Naive thymus-derived CD4-positive, alpha-beta T cell (primary cell): ENCODE measurements around the gene MAGEB17. TPM values are rescaled to one million over a fixed set of nuclear protein-coding genes. Genes with fewer than 3 reads are reported as not detected.
"Not testable (repeated sequence)": the region's sequence is repeated elsewhere in the genome, so short reads cannot be mapped to it uniquely, and the experiment has no call there.

ENCODE experiments used
- ATAC-seq: fragments of 150-1000 bp; cut with Tn5 transposase; 2 replicates; pipeline ENCODE4 v1.10.0; 2021; ENCODE audit warnings: mild to moderate bottlenecking, moderate library complexity
- CTCF ChIA-PET: fragments of 350-600 bp; sonication (Branson Sonifier 250); formaldehyde crosslinking; loops from one replicate; lab custom pipeline; 2021; ENCODE audit warnings: antibody characterized with exemption; lab: Charles Lee
- POLR2A ChIA-PET: fragments of 350-600 bp; sonication (Branson Sonifier 250); formaldehyde crosslinking; loops from one replicate; lab custom pipeline; 2021; ENCODE audit warnings: antibody characterized with exemption, inconsistent platforms; lab: Charles Lee
- DNase-seq, 9 donors: peaks; one replicate each; pipeline versions ENCODE4 v3.0.0 to v3.0.0-alpha.2; 2020 to 2022; ENCODE audit warnings: mixed read lengths in 1 of 9
- H3K27ac ChIP-seq: one replicate; pipeline ENCODE4 v1.7.0; 2013; ENCODE audit warnings: mild to moderate bottlenecking, low read depth, low read length, moderate library complexity
- H3K27me3 ChIP-seq, 2 donors: one replicate each; pipeline ENCODE4 v1.7.0; 2013; ENCODE audit warnings: low read length in 2 of 2, mild to moderate bottlenecking in 2 of 2, moderate library complexity in 2 of 2; ENCODE audit not compliant: control insufficient read depth in 2 of 2, insufficient read depth in 2 of 2
- H3K36me3 ChIP-seq, 3 experiments: 1 replicate in 2 of 3; 2 replicates in 1 of 3; pipeline ENCODE4 v1.7.0; 2013; ENCODE audit warnings: low read length in 3 of 3, mild to moderate bottlenecking in 3 of 3, moderate library complexity in 1 of 3; ENCODE audit not compliant: insufficient read depth in 3 of 3, control insufficient read depth in 2 of 3
- H3K4me1 ChIP-seq, 2 donors: one replicate each; pipeline ENCODE4 v1.7.0; 2013; ENCODE audit warnings: low read length in 2 of 2, mild to moderate bottlenecking in 2 of 2, moderate library complexity in 1 of 2; ENCODE audit not compliant: control insufficient read depth in 2 of 2, insufficient read depth in 2 of 2
- H3K4me3 ChIP-seq: 2 replicates; pipeline ENCODE4 v1.7.0; 2013; ENCODE audit warnings: mild to moderate bottlenecking, low read length
- H3K9me3 ChIP-seq, 3 experiments: 1 replicate in 2 of 3; 2 replicates in 1 of 3; pipeline ENCODE4 v1.7.0; 2013; ENCODE audit warnings: low read length in 3 of 3; ENCODE audit not compliant: control insufficient read depth in 2 of 3
- H3K27ac Mint-ChIP-seq, 9 donors: one replicate each; pipeline ENCODE4 v1.8.0; 2020 to 2022; ENCODE audit warnings: mixed read lengths in 9 of 9, mild to moderate bottlenecking in 8 of 9, moderate library complexity in 5 of 9, inconsistent platforms in 2 of 9
- H3K27me3 Mint-ChIP-seq, 5 donors: one replicate each; pipeline ENCODE4 v1.8.0; 2021 to 2022; ENCODE audit warnings: mixed read lengths in 5 of 5, mild to moderate bottlenecking in 1 of 5
- H3K36me3 Mint-ChIP-seq, 5 donors: one replicate each; pipeline ENCODE4 v1.8.0; 2020 to 2022; ENCODE audit warnings: mixed read lengths in 5 of 5, mild to moderate bottlenecking in 3 of 5, inconsistent platforms in 1 of 5
- H3K4me1 Mint-ChIP-seq, 7 donors: one replicate each; pipeline ENCODE4 v1.8.0; 2020 to 2022; ENCODE audit warnings: mixed read lengths in 7 of 7, mild to moderate bottlenecking in 3 of 7, inconsistent platforms in 1 of 7
- H3K4me3 Mint-ChIP-seq, 10 donors: one replicate each; pipeline ENCODE4 v1.8.0; 2020 to 2022; ENCODE audit warnings: mild to moderate bottlenecking in 10 of 10, mixed read lengths in 10 of 10, moderate library complexity in 6 of 10, inconsistent platforms in 2 of 10
- H3K9me3 Mint-ChIP-seq, 11 donors: one replicate each; pipeline ENCODE4 v1.8.0; 2020 to 2022; ENCODE audit warnings: mixed read lengths in 11 of 11, mild to moderate bottlenecking in 4 of 11, inconsistent platforms in 1 of 11, moderate library complexity in 1 of 11
- intact Hi-C, 2 donors: fragments of 100-400 bp; cut with micrococcal nuclease; formaldehyde crosslinking; loops; one replicate each; pipeline ENCODE4 v1.15.1; 2023
- polyA plus RNA-seq, 2 donors: library from polyadenylated mRNA; unstranded; fragments of 300-500 nt; fragmentation: Illumina TruSeq; gene quantifications; one replicate each; pipeline ENCODE4 v1.2.3, GENCODE V29; 2021
- total RNA-seq, 6 experiments: library from RNA in 5 of 6; stranded (reverse) in 5 of 6; gene quantifications; 1 replicate in 5 of 6; 2 replicates in 1 of 6; pipeline ENCODE4 v1.2.3 and lab custom pipeline; 2021 to 2026

Gene MAGEB17
- total and polyA plus RNA-seq, 7 experiments from 2014 or later: not detected

- peaks cover 0 to 7% (median 0%) of the 10 kb centered on the region in 11 donors for H3K9me3 Mint-ChIP-seq
These were observed 25.6 kb upstream of the MAGEB17 start for GRCh38 chrX:16141422-16142245.

GRCh38 chrX:16142246-16142558, 25.1 kb upstream of the MAGEB17 start:
- H3K36me3 Mint-ChIP-seq: no peaks in the 10 kb centered on the region
- Histone ChIP-seq H3K4me1 (no peaks in the 10 kb centered on the region), H3K4me3 (no peak overlapping the region), H3K27me3 (no peaks in the 10 kb centered on the region), H3K27ac (no peak overlapping the region), H3K9me3 (no peaks in the 10 kb centered on the region), H3K36me3 (no peaks in the 10 kb centered on the region)
- peaks cover 6 to 12% (median 9%) of the 10 kb centered on the region in 5 donors for H3K27me3 Mint-ChIP-seq
- no peak overlapping the region for H3K4me3 Mint-ChIP-seq
- ChIA-PET POLR2A (no interaction called here), CTCF (interaction anchor here (0.7 kb wide), 1 partner anchor 15 kb away, joined by 4 read pairs; no protein-coding TSS in a partner anchor)
- intact Hi-C loops: no loop called here
- ATAC-seq (no peak), DNase-seq (no peak)
- no peaks in the 10 kb centered on the region for H3K4me1 Mint-ChIP-seq
- peaks cover 0 to 7% (median 0%) of the 10 kb centered on the region in 11 donors for H3K9me3 Mint-ChIP-seq
- H3K27ac Mint-ChIP-seq: no peak overlapping the region

More at GRCh38 chrX:16141422-16142245, 25.6 kb upstream of the MAGEB17 start:
- POLR2A ChIA-PET: no interaction called here
- Mint-ChIP-seq H3K27ac (no peak overlapping the region), H3K4me3 (no peak overlapping the region), H3K36me3 (no peaks in the 10 kb centered on the region), H3K4me1 (no peaks in the 10 kb centered on the region), H3K27me3 (peaks cover 6 to 12% (median 9%) of the 10 kb centered on the region in 5 donors)
- DNase-seq: no peak
- intact Hi-C loops: no loop called here
- Histone ChIP-seq H3K4me3 (no peak overlapping the region), H3K4me1 (no peaks in the 10 kb centered on the region), H3K9me3 (no peaks in the 10 kb centered on the region), H3K27me3 (no peaks in the 10 kb centered on the region), H3K36me3 (no peaks in the 10 kb centered on the region), H3K27ac (no peak overlapping the region)
- CTCF ChIA-PET: no interaction called here
- no peak for ATAC-seq

GRCh38 chrX:16143968-16144367, 23.3 kb upstream of the MAGEB17 start:
- Histone ChIP-seq H3K36me3 (no peaks in the 10 kb centered on the region), H3K4me3 (no peak overlapping the region), H3K27me3 (no peaks in the 10 kb centered on the region), H3K9me3 (no peaks in the 10 kb centered on the region), H3K27ac (no peak overlapping the region), H3K4me1 (no peaks in the 10 kb centered on the region)
- Mint-ChIP-seq H3K27me3 (peaks cover 0 to 12% (median 9%) of the 10 kb centered on the region in 5 donors), H3K4me1 (no peaks in the 10 kb centered on the region), H3K9me3 (peaks cover 0 to 7% (median 0%) of the 10 kb centered on the region in 11 donors), H3K27ac (no peak overlapping the region), H3K4me3 (no peak overlapping the region), H3K36me3 (no peaks in the 10 kb centered on the region)
- POLR2A ChIA-PET: no interaction called here
- CTCF ChIA-PET: no interaction called here
- intact Hi-C loops: no loop called here
- ATAC-seq (no peak), DNase-seq (no peak)

- DNase-seq (no peak), ATAC-seq (no peak)
- Mint-ChIP-seq H3K27me3 (peaks cover 0 to 12% (median 9%) of the 10 kb centered on the region in 5 donors), H3K36me3 (no peaks in the 10 kb centered on the region), H3K27ac (no peak overlapping the region), H3K4me1 (no peaks in the 10 kb centered on the region), H3K4me3 (no peak overlapping the region), H3K9me3 (peaks cover 0 to 7% (median 0%) of the 10 kb centered on the region in 11 donors)
- intact Hi-C loops: no loop called here
- ChIA-PET CTCF (no interaction called here), POLR2A (interaction anchor here (0.6 kb wide), 1 partner anchor 1053 kb away, joined by 4 read pairs; no protein-coding TSS in a partner anchor)
- Histone ChIP-seq H3K9me3 (no peaks in the 10 kb centered on the region), H3K4me1 (no peaks in the 10 kb centered on the region), H3K27ac (no peak overlapping the region), H3K36me3 (no peaks in the 10 kb centered on the region), H3K27me3 (no peaks in the 10 kb centered on the region), H3K4me3 (no peak overlapping the region)
These were observed 22.9 kb upstream of the MAGEB17 start for GRCh38 chrX:16144420-16144819.

- peaks cover 0 to 12% (median 9%) of the 10 kb centered on the region in 5 donors for H3K27me3 Mint-ChIP-seq
- H3K36me3 Mint-ChIP-seq, H3K9me3 ChIP-seq, H3K4me1 Mint-ChIP-seq, H3K36me3 ChIP-seq, H3K27ac ChIP-seq, ATAC-seq, CTCF ChIA-PET, H3K4me3 ChIP-seq, POLR2A ChIA-PET, H3K9me3 Mint-ChIP-seq, DNase-seq, H3K27me3 ChIP-seq, H3K4me3 Mint-ChIP-seq, H3K4me1 ChIP-seq, intact Hi-C loops, H3K27ac Mint-ChIP-seq: not testable (repeated sequence)
These were observed 22.2 kb upstream of the MAGEB17 start for GRCh38 chrX:16145093-16145492.

- Histone ChIP-seq H3K9me3 (no peaks in the 10 kb centered on the region), H3K27ac (no peak overlapping the region), H3K4me1 (no peaks in the 10 kb centered on the region), H3K27me3 (no peaks in the 10 kb centered on the region), H3K4me3 (no peak overlapping the region), H3K36me3 (no peaks in the 10 kb centered on the region)
- Mint-ChIP-seq H3K9me3 (peaks cover 0 to 7% (median 0%) of the 10 kb centered on the region in 11 donors), H3K4me1 (no peaks in the 10 kb centered on the region), H3K36me3 (no peaks in the 10 kb centered on the region), H3K27me3 (peaks cover 0 to 12% (median 9%) of the 10 kb centered on the region in 5 donors), H3K27ac (no peak overlapping the region), H3K4me3 (no peak overlapping the region)
- POLR2A ChIA-PET: no interaction called here
- DNase-seq: no peak
- ATAC-seq: no peak
- CTCF ChIA-PET: no interaction called here
- intact Hi-C loops: no loop called here
These were observed 21.6 kb upstream of the MAGEB17 start for GRCh38 chrX:16145656-16146055.

GRCh38 chrX:16148896-16149295, 18.4 kb upstream of the MAGEB17 start:
- H3K27me3 Mint-ChIP-seq: peaks cover 0 to 4% (median 0%) of the 10 kb centered on the region in 5 donors
- Histone ChIP-seq H3K27me3 (no peaks in the 10 kb centered on the region), H3K27ac (no peak overlapping the region), H3K9me3 (no peaks in the 10 kb centered on the region), H3K36me3 (no peaks in the 10 kb centered on the region), H3K4me1 (no peaks in the 10 kb centered on the region), H3K4me3 (no peak overlapping the region)
- H3K27ac Mint-ChIP-seq: no peak overlapping the region
- H3K4me1 Mint-ChIP-seq: no peaks in the 10 kb centered on the region
- no peak overlapping the region for H3K4me3 Mint-ChIP-seq
- peaks cover 0 to 7% (median 0%) of the 10 kb centered on the region in 11 donors for H3K9me3 Mint-ChIP-seq
- ChIA-PET POLR2A (no interaction called here), CTCF (no interaction called here)
- intact Hi-C loops: no loop called here
- no peaks in the 10 kb centered on the region for H3K36me3 Mint-ChIP-seq
- ATAC-seq (no peak), DNase-seq (no peak)
